ENCODE results near the gene SORBS2. TPM values are rescaled to one million over a fixed set of nuclear protein-coding genes. Genes with fewer than 3 reads are reported as not detected.

The SORBS2 gene
- polyA plus RNA-seq, 3 donors from 2014 or later = 2.6 to 5.8 TPM; not detected in 1

- no peaks in the 10 kb centered on the region for H3K36me3 Mint-ChIP-seq
- no peak for DNase-seq
- H3K27ac Mint-ChIP-seq = no peak overlapping the region
- peaks cover 0 to 5% (median 0%) of the 10 kb centered on the region in 6 donors for H3K9me3 Mint-ChIP-seq
- peaks cover 0 to 6% (median 0%) of the 10 kb centered on the region in 3 donors for H3K27me3 Mint-ChIP-seq (ENCODE audit: low read depth in 3 of 3)
- H3K4me1 Mint-ChIP-seq = no peaks in the 10 kb centered on the region
- no peak overlapping the region for H3K4me3 Mint-ChIP-seq
Measured at GRCh38 chr4:185783574-185783973, 28.4 kb downstream of the SORBS2 start.

DNA sequence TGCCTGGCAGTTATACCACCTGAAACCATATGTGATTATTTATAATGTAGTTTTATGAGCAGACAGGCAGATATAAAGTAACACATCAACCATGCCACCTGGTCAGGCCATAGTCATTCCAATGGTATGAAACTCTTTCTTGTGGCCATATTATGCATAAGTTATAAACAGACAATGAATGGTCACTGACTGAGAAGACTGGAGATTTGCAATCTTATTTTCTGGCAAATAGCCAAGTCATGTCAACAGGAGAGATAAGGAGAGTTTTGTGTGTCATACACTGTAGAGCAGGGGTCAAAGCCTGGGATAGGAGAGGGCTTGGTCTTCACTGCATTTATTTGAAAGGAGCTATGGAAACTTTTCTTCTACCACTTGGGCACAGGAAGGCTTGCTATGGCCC is 29.5 kb downstream of the SORBS2 start:
- Mint-ChIP-seq H3K4me3 (no peak overlapping the region), H3K4me1 (no peaks in the 10 kb centered on the region), H3K36me3 (no peaks in the 10 kb centered on the region), H3K27ac (no peak overlapping the region), H3K27me3 (ENCODE audit: low read depth in 3 of 3) (peaks cover 0 to 6% (median 0%) of the 10 kb centered on the region in 3 donors), H3K9me3 (peaks cover 0 to 5% (median 0%) of the 10 kb centered on the region in 6 donors)
- no peak for DNase-seq

DNA sequence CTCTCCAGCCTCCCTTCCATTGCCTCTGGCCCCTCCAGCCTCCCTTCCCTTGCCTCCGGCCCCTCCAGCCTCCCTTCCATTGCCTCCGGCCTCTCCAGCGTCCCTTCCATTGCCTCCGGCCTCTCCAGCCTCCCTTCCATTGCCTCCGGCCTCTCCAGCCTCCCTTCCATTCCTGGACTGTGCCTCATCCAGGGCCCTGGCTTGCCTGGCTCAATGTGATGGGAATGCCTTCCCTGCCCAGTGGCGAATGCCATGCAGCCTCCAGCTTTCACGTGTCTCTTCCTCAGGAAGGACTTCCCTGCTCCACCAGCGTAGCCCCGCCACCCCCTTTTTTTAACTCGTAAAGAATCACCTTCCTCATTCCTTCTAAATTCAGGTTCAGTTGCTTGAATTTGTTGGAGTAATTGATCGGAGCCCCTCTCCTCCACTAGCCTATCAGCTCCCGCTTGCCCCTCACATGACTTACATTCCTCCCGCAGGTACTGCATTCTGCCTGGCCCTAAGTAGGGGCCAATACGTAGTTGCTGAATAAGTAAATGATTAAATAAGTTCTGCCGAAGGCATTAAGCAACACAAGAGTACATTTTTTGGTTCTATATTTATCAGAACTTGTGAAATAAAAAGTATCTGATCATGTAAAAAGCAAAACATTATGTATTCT is 30.3 kb downstream of the SORBS2 start:
- no peak overlapping the region for H3K27ac Mint-ChIP-seq
- H3K4me1 Mint-ChIP-seq = no peaks in the 10 kb centered on the region
- no peaks in the 10 kb centered on the region for H3K36me3 Mint-ChIP-seq
- H3K9me3 Mint-ChIP-seq = peaks cover 0 to 5% (median 0%) of the 10 kb centered on the region in 6 donors
- no peak overlapping the region for H3K4me3 Mint-ChIP-seq
- no peak for DNase-seq
- H3K27me3 Mint-ChIP-seq (ENCODE audit: low read depth in 3 of 3) = peaks cover 0 to 6% (median 0%) of the 10 kb centered on the region in 3 donors

- H3K9me3 Mint-ChIP-seq = peaks cover 0 to 5% (median 0%) of the 10 kb centered on the region in 6 donors
- no peak overlapping the region for H3K4me3 Mint-ChIP-seq
- peaks cover 0 to 8% (median 0%) of the 10 kb centered on the region in 3 donors for H3K27me3 Mint-ChIP-seq (ENCODE audit: low read depth in 3 of 3)
- no peaks in the 10 kb centered on the region for H3K4me1 Mint-ChIP-seq
- no peak for DNase-seq
- no peaks in the 10 kb centered on the region for H3K36me3 Mint-ChIP-seq
- H3K27ac Mint-ChIP-seq = no peak overlapping the region
Measured at GRCh38 chr4:185780472-185780871, 31.5 kb downstream of the SORBS2 start.

DNA sequence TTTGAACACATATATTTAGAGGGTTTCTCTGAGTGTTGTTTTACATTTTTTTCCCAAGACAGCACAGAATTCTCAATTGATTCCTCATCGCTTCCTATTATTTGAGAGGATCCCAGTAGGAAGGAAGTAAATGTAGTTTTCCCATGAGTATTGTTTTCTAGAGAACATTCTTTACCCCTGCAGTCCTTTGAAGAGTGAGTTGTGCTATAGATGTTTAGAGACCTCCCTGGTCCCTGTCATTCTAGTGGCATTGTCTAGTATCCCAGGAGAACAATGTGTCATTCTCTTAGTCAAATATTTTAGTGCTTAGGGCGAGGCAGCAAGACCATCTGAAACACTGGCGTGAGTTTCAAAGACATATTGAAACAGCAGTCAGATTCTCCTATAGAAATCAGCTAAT is 32.5 kb downstream of the SORBS2 start:
- Mint-ChIP-seq H3K27ac (no peak overlapping the region), H3K4me1 (peaks cover 0 to 1% of the 10 kb centered on the region in 2 donors), H3K27me3 (ENCODE audit: low read depth in 3 of 3) (peaks cover 0 to 8% (median 0%) of the 10 kb centered on the region in 3 donors), H3K36me3 (no peaks in the 10 kb centered on the region), H3K9me3 (peaks cover 0 to 7% (median 0%) of the 10 kb centered on the region in 6 donors), H3K4me3 (no peak overlapping the region)
- DNase-seq = no peak

GRCh38 chr4:185778307-185778706 is 33.7 kb downstream of the SORBS2 start:
- Mint-ChIP-seq H3K4me1 (peaks cover 0 to 1% of the 10 kb centered on the region in 2 donors), H3K4me3 (no peak overlapping the region), H3K36me3 (no peaks in the 10 kb centered on the region), H3K27me3 (ENCODE audit: low read depth in 3 of 3) (peaks cover 0 to 8% (median 0%) of the 10 kb centered on the region in 3 donors), H3K27ac (no peak overlapping the region), H3K9me3 (peaks cover 0 to 9% (median 0%) of the 10 kb centered on the region in 6 donors)
- no peak for DNase-seq

DNA sequence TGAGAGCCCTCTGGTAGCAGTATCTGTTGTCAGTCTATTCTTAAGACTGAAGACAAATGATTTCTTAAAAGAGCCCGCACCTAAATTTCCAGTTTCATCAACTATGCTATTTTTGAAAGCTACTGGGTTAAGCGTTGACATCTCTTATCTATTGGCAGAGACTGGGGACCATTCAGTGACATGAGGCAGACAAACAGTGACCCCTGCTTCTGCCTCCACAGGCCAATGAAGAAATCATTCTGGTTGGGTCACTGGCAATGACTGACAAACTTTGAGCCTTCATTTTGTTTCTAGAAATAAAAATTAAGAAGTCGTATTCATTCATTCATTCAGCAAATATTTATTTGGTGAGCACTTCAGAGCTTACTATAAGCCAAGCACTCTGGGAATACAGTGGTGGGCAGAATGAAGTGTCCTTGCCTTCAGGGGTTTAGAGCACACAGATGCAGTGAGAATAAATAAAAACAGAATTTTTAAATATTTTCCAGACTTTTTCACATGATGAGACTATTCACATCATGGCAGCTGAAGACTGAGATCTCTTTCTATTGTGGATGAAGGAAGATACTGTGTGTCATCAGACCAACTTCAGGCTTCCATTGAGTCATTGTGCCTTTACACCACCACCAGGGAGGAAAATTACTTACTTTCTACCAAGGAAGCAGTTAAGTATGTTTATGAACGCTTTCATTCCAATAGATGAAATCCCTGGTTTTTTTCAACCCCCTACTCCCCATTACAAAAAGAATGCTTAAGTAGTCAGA is 36.0 kb downstream of the SORBS2 start:
- Mint-ChIP-seq H3K9me3 (peaks cover 0 to 8% (median 4%) of the 10 kb centered on the region in 6 donors), H3K27me3 (ENCODE audit: low read depth in 3 of 3) (peaks cover 0 to 4% (median 2%) of the 10 kb centered on the region in 3 donors), H3K4me1 (peaks cover 0 to 1% of the 10 kb centered on the region in 2 donors), H3K36me3 (peaks cover 0 to 3% (median 0%) of the 10 kb centered on the region in 3 donors), H3K4me3 (no peak overlapping the region), H3K27ac (no peak overlapping the region)
- no peak for DNase-seq

DNA sequence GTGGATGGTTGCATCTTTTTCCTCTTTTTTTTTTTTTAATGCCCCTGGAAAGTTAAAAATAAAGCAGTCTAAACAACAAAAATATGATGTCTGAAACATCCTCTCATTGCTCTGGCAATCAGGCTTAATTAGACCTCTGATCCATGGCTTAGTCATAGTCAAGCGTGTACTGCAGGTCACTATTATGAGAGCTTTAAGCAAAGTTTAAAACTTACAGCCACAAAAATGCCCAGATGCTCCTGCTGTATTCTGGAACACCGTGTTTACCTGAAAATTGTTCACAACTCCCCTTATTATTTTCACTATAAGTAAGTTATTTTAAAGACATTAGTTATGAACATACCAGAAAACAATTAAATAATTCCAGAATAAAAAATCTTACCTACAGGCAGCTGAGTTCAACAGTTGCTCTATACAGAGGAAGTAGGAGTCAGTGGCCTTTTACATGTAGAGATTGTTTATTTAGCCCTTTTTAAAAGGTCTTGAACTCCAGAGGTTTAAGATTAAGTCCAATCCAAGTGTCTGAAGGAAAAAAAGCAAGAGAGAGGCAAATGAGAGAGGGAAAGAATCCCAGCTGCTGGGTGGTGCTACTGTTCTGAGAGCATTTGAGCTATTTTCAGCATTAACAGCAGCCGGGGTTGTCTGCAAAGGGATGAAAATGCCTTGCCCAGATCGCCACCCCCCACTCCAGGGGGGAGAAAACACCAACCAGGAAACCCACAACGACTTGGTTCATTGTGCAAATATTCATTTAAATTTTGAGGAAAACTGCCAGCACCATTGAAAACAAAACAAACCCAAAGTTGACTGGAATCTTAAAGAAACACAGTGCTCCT is 36.9 kb downstream of the SORBS2 start:
- Mint-ChIP-seq H3K27ac (no peak overlapping the region), H3K27me3 (ENCODE audit: low read depth in 3 of 3) (peaks cover 0 to 4% (median 2%) of the 10 kb centered on the region in 3 donors), H3K4me1 (peaks cover 0 to 1% of the 10 kb centered on the region in 2 donors), H3K9me3 (peaks cover 0 to 8% (median 5%) of the 10 kb centered on the region in 6 donors), H3K4me3 (no peak overlapping the region), H3K36me3 (peaks cover 0 to 3% (median 0%) of the 10 kb centered on the region in 3 donors)
- no peak for DNase-seq

DNA sequence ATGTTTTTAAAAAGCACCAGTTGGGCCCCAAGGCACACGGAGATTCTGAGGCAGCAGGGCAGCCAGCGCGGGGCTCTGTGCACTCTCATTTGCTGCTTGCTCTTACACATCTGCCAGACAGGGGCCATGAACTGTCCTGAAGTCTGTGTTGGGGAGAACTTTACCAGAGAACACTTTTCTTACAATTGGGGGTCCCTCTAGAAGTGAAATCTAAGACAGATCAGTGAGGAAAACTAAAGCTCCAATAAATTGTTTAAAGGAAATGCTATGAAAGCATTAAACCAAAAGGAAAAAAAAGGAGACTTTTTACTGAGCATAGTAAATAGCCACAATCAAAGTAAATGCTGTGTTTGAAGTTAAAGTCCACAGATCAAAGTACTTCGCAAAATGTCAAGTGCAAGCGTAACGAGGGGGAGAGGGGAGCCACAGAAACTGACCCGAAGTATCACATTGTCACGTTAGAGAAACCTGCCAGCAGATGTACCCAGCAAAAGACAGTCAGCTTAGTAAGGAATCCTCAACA is 37.8 kb downstream of the SORBS2 start:
- Mint-ChIP-seq H3K9me3 (peaks cover 0 to 8% (median 4%) of the 10 kb centered on the region in 6 donors), H3K27ac (no peak overlapping the region), H3K27me3 (ENCODE audit: low read depth in 3 of 3) (peaks cover 0 to 4% (median 2%) of the 10 kb centered on the region in 3 donors), H3K4me1 (peaks cover 0 to 1% of the 10 kb centered on the region in 2 donors), H3K36me3 (peaks cover 0 to 3% (median 0%) of the 10 kb centered on the region in 3 donors), H3K4me3 (no peak overlapping the region)
- DNase-seq = no peak

DNA sequence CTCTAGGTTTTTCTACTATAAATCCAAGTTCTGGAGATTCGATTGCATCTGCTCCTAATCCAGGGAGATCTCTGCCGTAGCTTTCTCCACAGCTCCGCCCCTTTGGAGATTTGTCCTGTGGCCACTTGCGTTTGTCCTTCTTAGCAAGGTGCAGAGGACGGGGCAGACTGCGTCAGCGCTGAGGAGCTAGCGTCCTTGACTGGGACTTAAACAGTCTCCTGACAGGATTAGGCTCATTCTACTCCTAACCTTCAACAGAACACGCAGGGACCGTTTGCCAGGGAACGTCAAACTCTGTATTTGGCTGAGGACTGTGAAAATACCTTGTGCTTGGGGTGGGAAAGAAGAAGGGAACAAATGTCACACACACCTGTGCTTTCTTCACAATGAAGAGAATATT is 38.6 kb downstream of the SORBS2 start:
- no peak overlapping the region for H3K4me3 Mint-ChIP-seq
- no peak for DNase-seq
- H3K27me3 Mint-ChIP-seq (ENCODE audit: low read depth in 3 of 3) = peaks cover 0 to 4% (median 2%) of the 10 kb centered on the region in 3 donors
- peaks cover 0 to 3% (median 0%) of the 10 kb centered on the region in 3 donors for H3K36me3 Mint-ChIP-seq
- peaks cover 0 to 8% (median 4%) of the 10 kb centered on the region in 6 donors for H3K9me3 Mint-ChIP-seq
- H3K27ac Mint-ChIP-seq = no peak overlapping the region
- peaks cover 0 to 1% of the 10 kb centered on the region in 2 donors for H3K4me1 Mint-ChIP-seq

- peaks cover 0 to 8% (median 4%) of the 10 kb centered on the region in 6 donors for H3K9me3 Mint-ChIP-seq
- no peak overlapping the region for H3K4me3 Mint-ChIP-seq
- peaks cover 0 to 4% (median 2%) of the 10 kb centered on the region in 3 donors for H3K27me3 Mint-ChIP-seq (ENCODE audit: low read depth in 3 of 3)
- no peak for DNase-seq
- no peak overlapping the region for H3K27ac Mint-ChIP-seq
- H3K36me3 Mint-ChIP-seq = peaks cover 0 to 3% (median 0%) of the 10 kb centered on the region in 3 donors
- peaks cover 0 to 1% of the 10 kb centered on the region in 2 donors for H3K4me1 Mint-ChIP-seq
Measured at GRCh38 chr4:185772391-185773093, 39.5 kb downstream of the SORBS2 start.

DNA sequence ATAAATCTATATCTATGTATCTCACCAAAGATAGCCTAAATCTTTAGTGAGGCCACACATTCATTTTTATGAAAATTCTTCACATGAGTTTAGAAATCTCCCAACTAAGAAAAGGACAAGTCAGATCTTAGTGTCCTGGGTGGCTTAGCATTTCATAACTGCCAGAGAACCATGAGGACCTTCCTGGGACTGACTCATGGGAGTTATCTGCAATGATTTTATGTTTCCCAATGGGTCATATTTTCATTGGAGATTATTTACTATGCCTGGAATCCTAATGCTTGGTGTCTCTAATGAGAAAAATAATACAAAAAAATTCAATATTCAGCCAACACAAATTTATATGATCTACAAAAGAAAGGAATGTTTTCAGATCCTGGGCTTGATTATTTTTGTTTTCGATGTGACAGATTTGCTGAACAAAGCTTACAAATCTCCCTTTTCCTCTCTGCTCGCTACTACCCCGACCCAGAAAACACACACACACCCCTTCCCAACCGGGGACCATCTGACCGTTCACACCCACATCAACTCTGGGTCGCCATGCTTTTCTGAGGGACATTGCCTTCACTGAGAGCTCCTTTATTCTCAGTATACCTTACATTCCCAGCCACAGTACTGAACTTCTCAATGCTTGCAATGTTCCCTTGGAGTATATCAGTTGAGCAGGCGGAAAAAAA is 40.1 kb downstream of the SORBS2 start:
- H3K36me3 Mint-ChIP-seq = peaks cover 0 to 3% (median 0%) of the 10 kb centered on the region in 3 donors
- DNase-seq = no peak
- peaks cover 0 to 1% of the 10 kb centered on the region in 2 donors for H3K4me1 Mint-ChIP-seq
- peaks cover 0 to 8% (median 4%) of the 10 kb centered on the region in 6 donors for H3K9me3 Mint-ChIP-seq
- H3K4me3 Mint-ChIP-seq = no peak overlapping the region
- H3K27ac Mint-ChIP-seq = no peak overlapping the region
- peaks cover 0 to 4% (median 2%) of the 10 kb centered on the region in 3 donors for H3K27me3 Mint-ChIP-seq (ENCODE audit: low read depth in 3 of 3)
